Measurements from ENCODE around the gene GCNT2. TPM values are rescaled to one million over a fixed set of nuclear protein-coding genes. Genes with fewer than 3 reads are reported as not detected.

Gene GCNT2
- total RNA-seq, 1 experiment from 2014 or later, result 42.8 TPM

- TF ChIP-seq SIN3A (IDR thresholded peaks at IDR 0.05; ENCODE audit: borderline replicate concordance, insufficient read depth, low read depth, low read length), result no peak
- TF ChIP-seq TCF7L2 (IDR thresholded peaks at IDR 0.05; ENCODE audit: low read depth, low read length), result no peak
- Histone ChIP-seq H3K4me1 (ENCODE audit: control insufficient read depth, insufficient read depth, low read length) (no peaks in the 10 kb centered on the region), H3K4me3 (ENCODE audit: low read depth in 2 of 2, low read length in 2 of 2) (no peak overlapping the region), H3K36me3 (ENCODE audit: control insufficient read depth, insufficient read depth, low read length) (no peaks in the 10 kb centered on the region), H3K27me3 (ENCODE audit: control insufficient read depth, insufficient read depth, low read length) (no peaks in the 10 kb centered on the region), H3K27ac (ENCODE audit: low read length) (no peak overlapping the region), H3K9me3 (ENCODE audit: control insufficient read depth, insufficient read depth, low read depth, low read length) (no peaks in the 10 kb centered on the region)
- ATAC-seq (no peak), DNase-seq (ENCODE audit: low read depth, low spot score) (no peak)
- in situ Hi-C loops (cut with HindIII; ENCODE audit: low pct_unique_long_range_greater_than_20kb, low sequenced_read_pairs) (no loop called here), intact Hi-C loops (cut with micrococcal nuclease; ENCODE audit: unreplicated experiment) (no loop called here)
- BruUV-seq (replicated peaks), result no TSS peak
- ChIA-PET POLR2A (no interaction called here), CTCF (no interaction called here)
These were observed 120.4 kb downstream of the GCNT2 start for GRCh38 chr6:10641528-10641927.

- POLR2A ChIA-PET, result no interaction called here
These were observed 122.1 kb downstream of the GCNT2 start for GRCh38 chr6:10643201-10643651.

More at GRCh38 chr6:10643201-10643651, 122.1 kb downstream of the GCNT2 start:
- H3K27ac ChIP-seq (ENCODE audit: low read length), result no peak overlapping the region
- H3K27me3 ChIP-seq (ENCODE audit: control insufficient read depth, insufficient read depth, low read length), result no peaks in the 10 kb centered on the region
- TF ChIP-seq SIN3A (IDR thresholded peaks at IDR 0.05; ENCODE audit: borderline replicate concordance, insufficient read depth, low read depth, low read length) (no peak), CTCF (IDR thresholded peaks at IDR 0.05) (no peak), TCF7L2 (IDR thresholded peaks at IDR 0.05; ENCODE audit: low read depth, low read length) (no peak), POLR2AphosphoS5 (IDR thresholded peaks at IDR 0.05; ENCODE audit: low read depth, low read length) (no peak), REST (IDR thresholded peaks at IDR 0.05; ENCODE audit: insufficient read depth in 1 of 2, low read depth in 2 of 2, low read length in 1 of 2) (no peak)
- no TSS peak for BruUV-seq (replicated peaks)
- H3K4me3 ChIP-seq (ENCODE audit: low read depth in 2 of 2, low read length in 2 of 2), result no peak overlapping the region
- ATAC-seq, result no peak
- CTCF ChIA-PET, result no interaction called here
- intact Hi-C loops (cut with micrococcal nuclease; ENCODE audit: unreplicated experiment), result no loop called here
- no peaks in the 10 kb centered on the region for H3K4me1 ChIP-seq (ENCODE audit: control insufficient read depth, insufficient read depth, low read length)
- no peaks in the 10 kb centered on the region for H3K36me3 ChIP-seq (ENCODE audit: control insufficient read depth, insufficient read depth, low read length)
- in situ Hi-C loops (cut with HindIII; ENCODE audit: low pct_unique_long_range_greater_than_20kb, low sequenced_read_pairs), result no loop called here
- H3K9me3 ChIP-seq (ENCODE audit: control insufficient read depth, insufficient read depth, low read depth, low read length), result no peaks in the 10 kb centered on the region
- no peak for DNase-seq (ENCODE audit: low read depth, low spot score)

Data from Panc1 (cell line).